ENCODE measurements around the gene MIF.

DNA sequence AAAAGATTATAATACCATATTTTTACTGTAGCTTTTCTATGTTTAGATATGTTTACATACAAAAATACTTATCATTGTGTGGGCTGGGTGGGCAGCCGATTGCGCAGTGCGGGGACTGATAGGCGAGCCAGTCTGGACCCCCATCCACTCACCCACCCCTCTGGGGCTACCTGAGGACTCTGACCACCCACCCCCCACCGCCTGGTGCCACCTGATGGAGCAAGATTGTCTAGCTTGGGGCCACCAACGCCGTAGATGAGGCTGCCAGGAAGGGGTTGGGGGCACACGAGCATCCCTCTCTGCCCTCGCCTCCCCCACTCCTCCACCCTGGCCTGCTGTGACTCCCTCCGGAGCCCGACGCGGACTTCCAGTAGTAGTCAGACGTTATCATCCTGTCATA, 32.4 kb downstream of the MIF start:
- TF ChIP-seq, protein P1, sequence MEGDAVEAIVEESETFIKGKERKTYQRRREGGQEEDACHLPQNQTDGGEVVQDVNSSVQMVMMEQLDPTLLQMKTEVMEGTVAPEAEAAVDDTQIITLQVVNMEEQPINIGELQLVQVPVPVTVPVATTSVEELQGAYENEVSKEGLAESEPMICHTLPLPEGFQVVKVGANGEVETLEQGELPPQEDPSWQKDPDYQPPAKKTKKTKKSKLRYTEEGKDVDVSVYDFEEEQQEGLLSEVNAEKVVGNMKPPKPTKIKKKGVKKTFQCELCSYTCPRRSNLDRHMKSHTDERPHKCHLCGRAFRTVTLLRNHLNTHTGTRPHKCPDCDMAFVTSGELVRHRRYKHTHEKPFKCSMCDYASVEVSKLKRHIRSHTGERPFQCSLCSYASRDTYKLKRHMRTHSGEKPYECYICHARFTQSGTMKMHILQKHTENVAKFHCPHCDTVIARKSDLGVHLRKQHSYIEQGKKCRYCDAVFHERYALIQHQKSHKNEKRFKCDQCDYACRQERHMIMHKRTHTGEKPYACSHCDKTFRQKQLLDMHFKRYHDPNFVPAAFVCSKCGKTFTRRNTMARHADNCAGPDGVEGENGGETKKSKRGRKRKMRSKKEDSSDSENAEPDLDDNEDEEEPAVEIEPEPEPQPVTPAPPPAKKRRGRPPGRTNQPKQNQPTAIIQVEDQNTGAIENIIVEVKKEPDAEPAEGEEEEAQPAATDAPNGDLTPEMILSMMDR (IDR thresholded peaks at IDR 0.05; ENCODE audit: low read depth, low read length) = no peak
- TF ChIP-seq POLR2A (IDR thresholded peaks at IDR 0.05; ENCODE audit: extremely low read depth, insufficient read length) = no peak
- TF ChIP-seq, protein P2, sequence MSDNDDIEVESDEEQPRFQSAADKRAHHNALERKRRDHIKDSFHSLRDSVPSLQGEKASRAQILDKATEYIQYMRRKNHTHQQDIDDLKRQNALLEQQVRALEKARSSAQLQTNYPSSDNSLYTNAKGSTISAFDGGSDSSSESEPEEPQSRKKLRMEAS (IDR thresholded peaks at IDR 0.05; ENCODE audit: low read depth, low read length) = no peak
- no peak for TF ChIP-seq MYC (IDR thresholded peaks at IDR 0.05; ENCODE audit: low read depth, low read length)
